PFSK-1 (cell line): ENCODE results near the gene CMIP.

Experiments
- POLR2AphosphoS5 ChIP-seq: IDR thresholded peaks from 2 replicates; pipeline ENCODE4 v1.6.1; 2012; ENCODE audit warnings: low read depth, mild to moderate bottlenecking, control low read depth, low read length, moderate library complexity
- SIN3A ChIP-seq: IDR thresholded peaks from 2 replicates; pipeline ENCODE4 v1.6.1; 2012; ENCODE audit warnings: mild to moderate bottlenecking, low read length, moderate library complexity, borderline replicate concordance; ENCODE audit not compliant: insufficient read depth
- TF ChIP-seq, protein P1 (sequence below), 2 experiments: IDR thresholded peaks; 2 replicates each; pipeline versions ENCODE4 v1.6.1 to v1.8.0; 2011 to 2012; ENCODE audit warnings: low read depth in 2 of 2, low read length in 2 of 2, control low read depth in 1 of 2, inconsistent platforms in 1 of 2, mild to moderate bottlenecking in 1 of 2, moderate library complexity in 1 of 2; ENCODE audit not compliant: insufficient read depth in 1 of 2

- TF ChIP-seq, protein P1, sequence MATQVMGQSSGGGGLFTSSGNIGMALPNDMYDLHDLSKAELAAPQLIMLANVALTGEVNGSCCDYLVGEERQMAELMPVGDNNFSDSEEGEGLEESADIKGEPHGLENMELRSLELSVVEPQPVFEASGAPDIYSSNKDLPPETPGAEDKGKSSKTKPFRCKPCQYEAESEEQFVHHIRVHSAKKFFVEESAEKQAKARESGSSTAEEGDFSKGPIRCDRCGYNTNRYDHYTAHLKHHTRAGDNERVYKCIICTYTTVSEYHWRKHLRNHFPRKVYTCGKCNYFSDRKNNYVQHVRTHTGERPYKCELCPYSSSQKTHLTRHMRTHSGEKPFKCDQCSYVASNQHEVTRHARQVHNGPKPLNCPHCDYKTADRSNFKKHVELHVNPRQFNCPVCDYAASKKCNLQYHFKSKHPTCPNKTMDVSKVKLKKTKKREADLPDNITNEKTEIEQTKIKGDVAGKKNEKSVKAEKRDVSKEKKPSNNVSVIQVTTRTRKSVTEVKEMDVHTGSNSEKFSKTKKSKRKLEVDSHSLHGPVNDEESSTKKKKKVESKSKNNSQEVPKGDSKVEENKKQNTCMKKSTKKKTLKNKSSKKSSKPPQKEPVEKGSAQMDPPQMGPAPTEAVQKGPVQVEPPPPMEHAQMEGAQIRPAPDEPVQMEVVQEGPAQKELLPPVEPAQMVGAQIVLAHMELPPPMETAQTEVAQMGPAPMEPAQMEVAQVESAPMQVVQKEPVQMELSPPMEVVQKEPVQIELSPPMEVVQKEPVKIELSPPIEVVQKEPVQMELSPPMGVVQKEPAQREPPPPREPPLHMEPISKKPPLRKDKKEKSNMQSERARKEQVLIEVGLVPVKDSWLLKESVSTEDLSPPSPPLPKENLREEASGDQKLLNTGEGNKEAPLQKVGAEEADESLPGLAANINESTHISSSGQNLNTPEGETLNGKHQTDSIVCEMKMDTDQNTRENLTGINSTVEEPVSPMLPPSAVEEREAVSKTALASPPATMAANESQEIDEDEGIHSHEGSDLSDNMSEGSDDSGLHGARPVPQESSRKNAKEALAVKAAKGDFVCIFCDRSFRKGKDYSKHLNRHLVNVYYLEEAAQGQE (IDR thresholded peaks at IDR 0.05; ENCODE audit: insufficient read depth in 1 of 2, low read depth in 2 of 2, low read length in 2 of 2): no peak
- TF ChIP-seq SIN3A: no peak
- TF ChIP-seq POLR2AphosphoS5: no peak
Observed at GRCh38 chr16:81410643-81411293, 33.8 kb upstream of the CMIP start.
